ENCODE data around the gene DENND1A. TPM values are rescaled to one million over a fixed set of nuclear protein-coding genes. Genes with fewer than 3 reads are reported as not detected.

The DENND1A gene
- total and polyA plus RNA-seq, 4 donors = 7.9 to 22.0 (median 13.9) TPM

- no peak overlapping the region for H3K4me3 ChIP-seq (ENCODE audit: low read depth in 1 of 3, low read length in 3 of 3)
- no peaks in the 10 kb centered on the region for H3K27me3 ChIP-seq (ENCODE audit: control insufficient read depth in 4 of 4, insufficient read depth in 4 of 4, low read length in 3 of 4)
- H3K9ac ChIP-seq (ENCODE audit: low read depth in 1 of 2, low read length in 2 of 2) = no peak overlapping the region
- H3K4me1 ChIP-seq (ENCODE audit: control insufficient read depth in 4 of 4, insufficient read depth in 4 of 4, low read length in 3 of 4) = peaks cover 0 to 2% (median 0%) of the 10 kb centered on the region in 4 donors
- TF ChIP-seq CTCF (IDR thresholded peaks at IDR 0.05; ENCODE audit: low read depth, low read length, missing input control) (no peak), SP1 (IDR thresholded peaks at IDR 0.05) (no peak), JUND (IDR thresholded peaks at IDR 0.05) (no peak), YY1 (IDR thresholded peaks at IDR 0.05) (no peak), EGR1 (IDR thresholded peaks at IDR 0.05; ENCODE audit: low read depth in 2 of 2) (no peak), GABPA (IDR thresholded peaks at IDR 0.05 in 1 of 2, conservative IDR thresholded peaks at IDR 0.05 in 1 of 2) (no peak), REST (IDR thresholded peaks at IDR 0.05) (no peak), ATF3 (IDR thresholded peaks at IDR 0.05) (no peak), HNF4G (IDR thresholded peaks at IDR 0.05) (no peak), HNF4A (conservative IDR thresholded peaks at IDR 0.05) (no peak), FOXA1 (IDR thresholded peaks at IDR 0.05) (no peak), NR2F2 (IDR thresholded peaks at IDR 0.05) (no peak), RXRA (IDR thresholded peaks at IDR 0.05) (no peak)
- peaks cover 0 to 15% (median 6%) of the 10 kb centered on the region in 4 donors for H3K9me3 ChIP-seq (ENCODE audit: control insufficient read depth in 4 of 4, low read length in 3 of 4)
- H3K27ac ChIP-seq (ENCODE audit: low read depth in 1 of 2, low read length in 2 of 2) = no peak overlapping the region
- DNase-seq (ENCODE audit: low spot score) = no peak
- no peaks in the 10 kb centered on the region for H3K36me3 ChIP-seq (ENCODE audit: control insufficient read depth in 4 of 4, insufficient read depth in 3 of 4, low read depth in 1 of 4, low read length in 3 of 4)
Observed at GRCh38 chr9:123832176-123832575, 97.8 kb downstream of the DENND1A start.

- TF ChIP-seq SP1 (IDR thresholded peaks at IDR 0.05) (no peak), HNF4A (conservative IDR thresholded peaks at IDR 0.05) (no peak), RXRA (IDR thresholded peaks at IDR 0.05) (no peak), FOXA2 (IDR thresholded peaks at IDR 0.05) (no peak), REST (IDR thresholded peaks at IDR 0.05) (no peak), HNF4G (IDR thresholded peaks at IDR 0.05) (no peak), MAX (IDR thresholded peaks at IDR 0.05) (no peak), GABPA (IDR thresholded peaks at IDR 0.05 in 1 of 2, conservative IDR thresholded peaks at IDR 0.05 in 1 of 2) (no peak), JUND (IDR thresholded peaks at IDR 0.05) (no peak), TAF1 (conservative IDR thresholded peaks at IDR 0.05) (no peak), CTCF (IDR thresholded peaks at IDR 0.05; ENCODE audit: low read depth, low read length, missing input control) (no peak), YY1 (IDR thresholded peaks at IDR 0.05) (no peak)
- Histone ChIP-seq H3K9me3 (ENCODE audit: control insufficient read depth in 4 of 4, low read length in 3 of 4) (peaks cover 0 to 15% (median 6%) of the 10 kb centered on the region in 4 donors), H3K27me3 (ENCODE audit: control insufficient read depth in 4 of 4, insufficient read depth in 4 of 4, low read length in 3 of 4) (no peaks in the 10 kb centered on the region)
Observed at GRCh38 chr9:123828449-123828848, 101.5 kb downstream of the DENND1A start.

More at GRCh38 chr9:123828449-123828848, 101.5 kb downstream of the DENND1A start:
- Histone ChIP-seq H3K4me1 (ENCODE audit: control insufficient read depth in 4 of 4, insufficient read depth in 4 of 4, low read length in 3 of 4) (no peaks in the 10 kb centered on the region), H3K9ac (ENCODE audit: low read depth in 1 of 2, low read length in 2 of 2) (no peak overlapping the region), H3K36me3 (ENCODE audit: control insufficient read depth in 4 of 4, insufficient read depth in 3 of 4, low read depth in 1 of 4, low read length in 3 of 4) (no peaks in the 10 kb centered on the region), H3K4me3 (ENCODE audit: low read depth in 1 of 3, low read length in 3 of 3) (no peak overlapping the region), H3K27ac (ENCODE audit: low read depth in 1 of 2, low read length in 2 of 2) (no peak overlapping the region)
- no peak for DNase-seq (ENCODE audit: low spot score)
